Breast epithelium (tissue), 4 donors: ENCODE measurements around the gene TBC1D22B. TPM values are rescaled to one million over a fixed set of nuclear protein-coding genes. Genes with fewer than 3 reads are reported as not detected.
A peak's percentile ranks its signal among the peaks of the same experiment; 100 is the strongest.

Experiments used
- DNase-seq, 2 donors: peaks; one replicate each; pipeline ENCODE4 v3.0.0-alpha.2; 2019; ENCODE audit warnings: low spot score in 2 of 2
- H3K27ac ChIP-seq, 2 donors: fragments of 200-600 bp; sonication (generic) in 1 of 2; one replicate each; pipeline ENCODE4 v1.5.1; 2016 to 2019; ENCODE audit warnings: mild to moderate bottlenecking in 1 of 2
- H3K27me3 ChIP-seq, 2 donors: fragments of 200-600 bp; sonication (generic) in 1 of 2; one replicate each; pipeline versions ENCODE4 v1.5.1 to v1.6.0; 2017 to 2019; ENCODE audit warnings: control low read depth in 1 of 2, mild to moderate bottlenecking in 1 of 2
- H3K36me3 ChIP-seq: fragments of 200-600 bp; one replicate; pipeline ENCODE4 v1.5.1; 2019
- H3K4me1 ChIP-seq, 2 donors: fragments of 200-600 bp; sonication (generic); one replicate each; pipeline ENCODE4 v1.5.1; 2016 to 2019; ENCODE audit warnings: control low read depth in 1 of 2
- H3K4me3 ChIP-seq, 3 donors: fragments of 200-600 bp; sonication (generic); 1 replicate in 2 of 3; 2 replicates in 1 of 3; pipeline ENCODE4 v1.5.1; 2016 to 2019; ENCODE audit warnings: mild to moderate bottlenecking in 3 of 3, moderate library complexity in 2 of 3
- H3K9me3 ChIP-seq, 2 donors: fragments of 200-600 bp; sonication (generic) in 1 of 2; one replicate each; pipeline ENCODE4 v1.5.1; 2016 to 2019; ENCODE audit warnings: control low read depth in 1 of 2
- CTCF ChIP-seq, 3 donors: fragments of 450-650 bp; IDR thresholded peaks; one replicate each; pipeline ENCODE4 v1.5.1; 2016 to 2017; ENCODE audit warnings: antibody characterized with exemption in 3 of 3, mild to moderate bottlenecking in 3 of 3, moderate library complexity in 3 of 3
- POLR2A ChIP-seq: fragments of 450-650 bp; IDR thresholded peaks from one replicate; pipeline ENCODE4 v1.6.1; 2016; ENCODE audit warnings: antibody characterized with exemption, mild to moderate bottlenecking, moderate library complexity
- POLR2AphosphoS5 ChIP-seq, 3 donors: sonication (generic); formaldehyde crosslinking; IDR thresholded peaks; one replicate each; pipeline ENCODE4 v1.6.1; 2017; ENCODE audit warnings: antibody characterized with exemption in 3 of 3
- intact Hi-C: fragments of 100-400 bp; cut with DNase I; formaldehyde crosslinking; loops from one replicate; pipeline ENCODE4 v1.15.1; 2023; ENCODE audit warnings: low total_unique reads
- total RNA-seq, 3 donors: library from RNA; depleted of rRNA; stranded (reverse); fragments of >200 nt; gene quantifications; one replicate each; pipeline ENCODE4 v1.1.0, GENCODE V29; 2016

Gene TBC1D22B
- total RNA-seq, 3 donors from 2014 or later, result 5.8 to 12.4 (median 8.8) TPM

DNA sequence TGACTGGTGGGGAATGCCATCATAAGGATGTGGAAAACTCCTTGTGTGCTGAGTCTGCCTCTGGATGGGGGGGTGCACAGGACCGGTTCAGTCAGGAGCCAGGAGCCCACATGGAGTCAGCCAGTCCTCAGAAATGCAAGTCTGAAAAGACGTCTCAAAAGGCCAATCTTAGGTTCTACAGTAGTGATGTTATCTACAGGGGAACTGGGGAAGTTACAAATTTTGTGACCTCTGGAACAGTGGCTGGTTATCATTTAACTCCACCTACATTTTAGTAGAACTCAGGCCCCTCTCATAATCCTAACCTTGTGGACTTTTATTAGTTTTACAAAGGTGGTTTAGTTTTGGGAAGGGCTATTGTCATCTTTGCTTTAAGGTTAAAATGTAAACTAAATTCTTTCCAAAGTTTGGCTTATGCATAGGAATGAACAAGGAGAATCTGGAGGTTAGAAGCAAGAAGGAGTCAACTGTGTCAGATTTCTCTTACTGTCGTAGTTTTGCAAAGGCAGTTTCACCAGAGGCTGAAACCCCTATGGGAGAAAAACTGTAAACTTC is 13.7 kb upstream of the TBC1D22B start:
- TF ChIP-seq POLR2AphosphoS5 (IDR thresholded peaks at IDR 0.05) (no peak), CTCF (IDR thresholded peaks at IDR 0.05) (no peak), POLR2A (no peak)
- intact Hi-C loops, result no loop called here
- no peaks in the 10 kb centered on the region for H3K27me3 ChIP-seq
- no peak overlapping the region for H3K4me3 ChIP-seq
- peaks cover 0 to 10% of the 10 kb centered on the region in 2 donors for H3K4me1 ChIP-seq
- H3K36me3 ChIP-seq, result no peaks in the 10 kb centered on the region
- no peak for DNase-seq
- H3K9me3 ChIP-seq, result no peaks in the 10 kb centered on the region
- H3K27ac ChIP-seq, result peak overlapping the region; percentile 90 to 95

DNA sequence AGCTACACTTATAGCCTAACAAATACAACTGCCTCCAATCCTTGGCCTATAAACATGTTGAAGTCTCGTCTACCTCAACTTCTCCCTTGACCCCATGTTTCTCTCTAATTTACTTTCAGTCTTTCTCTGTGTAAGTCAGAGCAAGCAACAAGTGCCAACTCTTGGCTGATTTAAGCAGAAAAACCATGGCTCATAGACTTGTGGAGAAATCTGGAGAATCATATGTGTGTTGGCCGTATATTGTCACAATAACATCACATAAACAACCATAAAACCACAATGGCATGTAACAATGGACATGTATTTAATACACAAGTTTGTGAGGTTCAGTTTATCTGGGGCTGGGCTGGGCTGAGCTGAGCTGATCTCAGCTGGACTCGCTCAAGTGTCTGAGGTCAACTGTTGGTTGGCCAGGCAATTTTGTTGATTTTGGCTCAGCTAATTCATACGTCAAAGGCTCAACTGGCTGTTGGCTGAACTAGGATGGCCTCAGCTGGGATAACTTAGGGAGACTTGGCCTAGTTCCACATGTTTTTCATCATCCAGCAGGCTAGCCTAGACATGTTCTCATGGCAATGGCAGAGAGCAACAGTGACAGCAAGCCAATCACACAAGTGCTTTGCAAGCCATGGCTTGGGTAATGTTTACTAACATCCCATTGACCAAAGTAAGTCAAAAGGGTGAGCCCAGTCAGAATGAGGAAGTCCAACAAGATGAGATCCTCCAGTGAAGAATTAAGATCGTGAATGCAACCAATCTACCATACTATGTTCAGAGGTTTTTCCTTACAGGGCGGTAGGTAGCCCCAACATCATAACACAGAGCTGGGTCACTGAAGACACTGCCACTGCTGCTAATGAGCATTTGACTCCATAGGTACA is 12.9 kb upstream of the TBC1D22B start:
- peak; percentile 67 to 90 for DNase-seq
- no peaks in the 10 kb centered on the region for H3K36me3 ChIP-seq
- peak overlapping the region; percentile 90 to 95 for H3K27ac ChIP-seq
- no peaks in the 10 kb centered on the region for H3K27me3 ChIP-seq
- H3K4me3 ChIP-seq, result peak overlapping the region in 1 of 3 donors; percentile 13
- intact Hi-C loops, result no loop called here
- no peaks in the 10 kb centered on the region for H3K9me3 ChIP-seq
- peaks cover 0 to 10% of the 10 kb centered on the region in 2 donors for H3K4me1 ChIP-seq
- TF ChIP-seq POLR2AphosphoS5 (IDR thresholded peaks at IDR 0.05) (peak; percentile 78 to 97 (median 95)), CTCF (IDR thresholded peaks at IDR 0.05) (no peak), POLR2A (peak; percentile 24)

DNA sequence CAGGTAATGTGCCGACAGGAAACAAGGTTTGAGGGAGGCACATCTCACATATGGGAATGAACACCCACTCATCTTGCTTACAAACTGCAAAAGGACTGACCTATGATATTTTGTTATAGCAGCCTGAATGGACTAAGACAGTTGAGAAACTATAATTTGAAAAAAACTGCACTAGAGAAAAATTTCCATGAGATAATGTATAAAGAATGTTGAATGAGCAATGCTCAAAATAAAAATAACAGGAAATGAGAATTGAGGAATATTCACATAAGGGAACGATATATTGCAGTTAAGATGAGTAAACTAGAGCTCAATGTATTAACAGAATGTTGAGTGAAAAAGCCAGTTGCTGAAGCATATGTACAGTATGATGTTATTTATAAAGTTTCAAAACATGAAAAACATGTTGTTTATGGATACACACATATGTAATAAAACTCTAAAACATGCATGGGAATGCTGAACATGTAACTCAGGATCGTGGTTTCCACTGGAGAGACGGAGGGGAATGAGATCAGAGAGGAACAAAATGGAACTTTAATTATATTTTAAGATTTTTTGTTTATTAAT is 6.3 kb upstream of the TBC1D22B start:
- H3K4me1 ChIP-seq, result no peaks in the 10 kb centered on the region
- H3K36me3 ChIP-seq, result no peaks in the 10 kb centered on the region
- no peak overlapping the region for H3K4me3 ChIP-seq
- no peak overlapping the region for H3K27ac ChIP-seq
- no peak for DNase-seq
- intact Hi-C loops, result no loop called here
- no peaks in the 10 kb centered on the region for H3K27me3 ChIP-seq
- TF ChIP-seq CTCF (IDR thresholded peaks at IDR 0.05) (no peak), POLR2A (no peak), POLR2AphosphoS5 (IDR thresholded peaks at IDR 0.05) (no peak)
- H3K9me3 ChIP-seq, result no peaks in the 10 kb centered on the region

DNA sequence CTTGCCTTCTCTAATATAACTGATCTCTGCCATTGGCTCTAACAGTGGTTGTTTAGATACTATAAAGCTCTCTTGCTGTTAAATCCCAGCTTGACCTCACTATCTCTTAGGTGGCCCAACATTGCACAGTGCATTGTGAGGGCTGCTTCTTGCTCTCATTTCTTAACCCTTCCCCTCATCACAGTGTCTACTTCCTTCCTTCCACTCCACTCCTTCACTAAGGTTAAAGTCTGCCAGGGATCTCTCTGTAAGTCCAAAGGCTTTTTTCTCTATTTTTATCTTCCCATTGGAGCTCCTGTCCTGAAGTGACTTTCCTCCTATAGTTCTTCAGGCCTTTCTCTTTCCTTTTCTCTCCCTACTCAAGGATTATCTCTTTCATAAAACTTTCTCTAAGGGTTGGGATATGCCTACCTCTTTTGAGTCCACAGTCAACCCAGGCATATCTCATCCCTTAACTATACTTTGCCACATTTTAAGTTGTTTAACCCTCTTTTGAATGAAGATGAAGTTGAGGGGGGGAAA is 4.0 kb upstream of the TBC1D22B start:
- no peaks in the 10 kb centered on the region for H3K4me1 ChIP-seq
- intact Hi-C loops, result no loop called here
- no peaks in the 10 kb centered on the region for H3K27me3 ChIP-seq
- H3K27ac ChIP-seq, result no peak overlapping the region
- H3K36me3 ChIP-seq, result no peaks in the 10 kb centered on the region
- DNase-seq, result no peak
- H3K4me3 ChIP-seq, result no peak overlapping the region
- no peaks in the 10 kb centered on the region for H3K9me3 ChIP-seq
- no peak for TF ChIP-seq CTCF (IDR thresholded peaks at IDR 0.05)
- TF ChIP-seq POLR2AphosphoS5 (IDR thresholded peaks at IDR 0.05), result no peak

DNA sequence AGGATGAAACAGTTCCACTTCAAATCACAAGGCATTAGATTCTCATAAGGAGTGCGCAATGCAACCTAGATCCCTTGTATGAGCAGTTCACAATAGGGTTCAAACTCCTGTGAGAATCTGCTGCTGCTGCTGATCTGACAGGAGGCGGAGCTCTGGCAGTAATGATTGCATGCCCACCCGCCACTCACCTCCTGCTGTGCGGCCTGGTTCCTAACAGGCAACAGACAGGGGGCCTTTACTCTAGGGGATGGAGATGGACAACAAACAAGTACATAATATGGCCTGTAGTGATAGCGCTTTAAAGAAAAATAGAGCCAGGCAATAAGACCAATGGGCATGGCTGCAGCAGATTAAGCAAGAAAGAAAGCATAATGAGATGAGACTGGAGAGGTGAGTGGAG is 2.7 kb upstream of the TBC1D22B start:
- H3K4me3 ChIP-seq, result no peak overlapping the region
- TF ChIP-seq POLR2AphosphoS5 (IDR thresholded peaks at IDR 0.05) (no peak), POLR2A (no peak), CTCF (IDR thresholded peaks at IDR 0.05) (no peak)
- intact Hi-C loops, result no loop called here

More for the DNA sequence above, 2.7 kb upstream of the TBC1D22B start:
- Histone ChIP-seq H3K4me1 (peaks cover 0 to 4% of the 10 kb centered on the region in 2 donors), H3K27ac (no peak overlapping the region), H3K27me3 (no peaks in the 10 kb centered on the region), H3K36me3 (no peaks in the 10 kb centered on the region), H3K9me3 (no peaks in the 10 kb centered on the region)
- DNase-seq, result no peak
